SIG-M5 (cell line): ENCODE data around the gene PRDX5.

ENCODE experiments used
- DNase-seq: peaks from one replicate; lab custom pipeline; 2025; lab: John Stamatoyannopoulos, UW

PRDX5 gene

GRCh38 chr11:64290352-64291261 lies 27.3 kb upstream of the PRDX5 start:
- DNase-seq = no peak

- DNase-seq = no peak
Observed at GRCh38 chr11:64291262-64291751, 26.6 kb upstream of the PRDX5 start, which contains the start of gene KCNK4. Gene KCNK4 (plus strand): TSS chr11:64291302. CDS start chr11:64293019, 1,717 bp downstream.

- no peak for DNase-seq
Observed at GRCh38 chr11:64291752-64292459, 26.0 kb upstream of the PRDX5 start.

GRCh38 chr11:64292460-64293254 lies 25.3 kb upstream of the PRDX5 start:
- DNase-seq = no peak

- no peak for DNase-seq
Observed at GRCh38 chr11:64294774-64295173, 23.1 kb upstream of the PRDX5 start.

- DNase-seq = no peak
Observed at GRCh38 chr11:64295760-64296159, 22.2 kb upstream of the PRDX5 start.

GRCh38 chr11:64296236-64296635 lies 21.7 kb upstream of the PRDX5 start:
- DNase-seq = no peak

- no peak for DNase-seq
Observed at GRCh38 chr11:64296830-64297698, 20.9 kb upstream of the PRDX5 start.

GRCh38 chr11:64297699-64298358 lies 20.1 kb upstream of the PRDX5 start:
- DNase-seq = no peak

- DNase-seq = no peak
Observed at GRCh38 chr11:64298966-64299846, 18.7 kb upstream of the PRDX5 start.

GRCh38 chr11:64299847-64300648 lies 17.9 kb upstream of the PRDX5 start, which contains the start of gene CATSPERZ:
Gene CATSPERZ (plus strand): TSS chr11:64300358. CDS start chr11:64300411, 53 bp downstream.
- DNase-seq = no peak

GRCh38 chr11:64303109-64304031 lies 14.6 kb upstream of the PRDX5 start:
- no peak for DNase-seq

- DNase-seq = no peak
Observed at GRCh38 chr11:64304032-64304315, 13.9 kb upstream of the PRDX5 start.

GRCh38 chr11:64304316-64305072 lies 13.4 kb upstream of the PRDX5 start:
- peak; percentile 63 for DNase-seq

- peak; percentile 84 for DNase-seq
Observed at GRCh38 chr11:64305075-64305690, 12.7 kb upstream of the PRDX5 start, which contains the start of gene ESRRA. Gene ESRRA (plus strand): TSS chr11:64305524. CDS start chr11:64307180, 1,656 bp downstream.
